ENCODE measurements around the gene KATNAL1. TPM values are rescaled to one million over a fixed set of nuclear protein-coding genes. Genes with fewer than 3 reads are reported as not detected.

KATNAL1 gene
- total RNA-seq, 1 experiment from 2014 or later = 11.2 TPM

DNA sequence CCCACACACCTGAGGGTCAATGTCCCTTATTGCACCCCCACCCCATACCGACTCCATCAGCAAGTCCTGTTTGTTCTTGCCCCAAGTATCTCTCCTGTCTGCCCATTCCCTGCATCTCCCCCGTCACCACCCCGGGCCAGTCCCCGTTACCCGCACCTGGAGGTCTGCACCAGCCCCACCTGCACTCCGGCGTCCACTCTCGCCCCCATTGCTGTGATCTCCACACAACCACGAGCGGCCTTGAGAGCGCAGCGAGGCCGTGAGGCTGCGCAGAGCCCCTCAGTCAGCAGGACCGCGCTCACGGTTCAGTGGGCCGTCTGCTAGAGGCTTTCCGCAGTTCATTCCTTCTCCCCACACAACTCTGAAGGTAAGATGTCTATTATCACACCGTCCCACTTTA, 152.8 kb downstream of the KATNAL1 start:
- H2BK20ac ChIP-seq (ENCODE audit: low read depth, low read length, poor library complexity, severe bottlenecking) = no peak overlapping the region
- no peak overlapping the region for H3K4ac ChIP-seq (ENCODE audit: low read depth, low read length)
- peaks cover 5 to 6% of the 10 kb centered on the region in 2 experiments; a peak in 2 of 5 replicates for H3K9me3 Mint-ChIP-seq
- no CpG with 5 or more reads among the region's 20 CpGs for WGBS (ENCODE audit: extremely low coverage, insufficient read length, low lambda C conversion rate)
- H4K5ac ChIP-seq (ENCODE audit: insufficient read length, low read depth, low read length) = no peak overlapping the region
- H3K4me1 ChIP-seq (ENCODE audit: insufficient read depth, low read length) = peaks cover 4% of the 10 kb centered on the region; the same call in 1 of the 2 replicates
- H2BK120ac ChIP-seq (ENCODE audit: low read depth, low read length, poor library complexity, severe bottlenecking) = no peak overlapping the region
- H3K9ac ChIP-seq (ENCODE audit: extremely low read depth, insufficient read length, low read length) = no peak overlapping the region
- H2BK5ac ChIP-seq (ENCODE audit: insufficient read length, low read length) = no peak overlapping the region
- no peak overlapping the region for H2BK12ac ChIP-seq (ENCODE audit: insufficient read length, low read depth, low read length)
- no peaks in the 10 kb centered on the region for H3K23me2 ChIP-seq (ENCODE audit: insufficient read length, low read depth, low read length, poor library complexity, severe bottlenecking)
- no peaks in the 10 kb centered on the region for H3K79me2 ChIP-seq (ENCODE audit: insufficient read depth, low read length)
- H4K20me1 ChIP-seq (ENCODE audit: control insufficient read depth, insufficient read depth, insufficient read length) = no peaks in the 10 kb centered on the region
- H3K27ac ChIP-seq (ENCODE audit: insufficient read length, low read depth, low read length) = no peak overlapping the region
- no peak overlapping the region for H2AK5ac ChIP-seq (ENCODE audit: insufficient read length, low read length)
- H3T11ph ChIP-seq (ENCODE audit: low read length) = no peak overlapping the region
- H3K27me3 ChIP-seq (ENCODE audit: insufficient read depth, low read length) = no peaks in the 10 kb centered on the region
- H3K56ac ChIP-seq (ENCODE audit: insufficient read length, low read depth, low read length) = no peak overlapping the region
- no peaks in the 10 kb centered on the region for H3K9me3 ChIP-seq (ENCODE audit: control insufficient read depth, low read depth, low read length)
- H3K4me2 ChIP-seq (ENCODE audit: insufficient read depth, insufficient read length, low read length) = no peak overlapping the region
- peaks cover 0 to 6% (median 0%) of the 10 kb centered on the region in 3 experiments; a peak in 4 of 7 replicates for H3K36me3 Mint-ChIP-seq (ENCODE audit: insufficient read depth in 1 of 3, low read depth in 3 of 3)
- H3K18ac ChIP-seq (ENCODE audit: insufficient read length, low read depth, low read length) = no peak overlapping the region
- no peak for DNase-seq
- peak overlapping the region in 1 of 3 experiments; percentile 32; a peak in 2 of 7 replicates for H3K27ac Mint-ChIP-seq
- no peak overlapping the region for H3K23ac ChIP-seq (ENCODE audit: insufficient read length, low read depth, low read length)
- peaks cover 16 to 22% of the 10 kb centered on the region in 2 experiments for H3K4me1 Mint-ChIP-seq
- H4K8ac ChIP-seq (replicated peaks; ENCODE audit: insufficient read length, low read depth, low read length) = no peak overlapping the region
- no peak overlapping the region for H2AFZ ChIP-seq (ENCODE audit: low read length)
- H4K91ac ChIP-seq (ENCODE audit: insufficient read length, low read depth, low read length) = no peak overlapping the region
- no peak overlapping the region for H3K14ac ChIP-seq (ENCODE audit: insufficient read depth, low read length)
- no peak overlapping the region for H2BK15ac ChIP-seq (ENCODE audit: low read depth, low read length)
- H3K27me3 Mint-ChIP-seq (ENCODE audit: low read depth) = no peaks in the 10 kb centered on the region; the same call in 1 of the 2 replicates
- no peaks in the 10 kb centered on the region for H3K79me1 ChIP-seq (ENCODE audit: insufficient read depth, low read depth, low read length, poor library complexity, severe bottlenecking)
- no peak overlapping the region for H3K4me3 Mint-ChIP-seq
- TF ChIP-seq, protein P1, sequence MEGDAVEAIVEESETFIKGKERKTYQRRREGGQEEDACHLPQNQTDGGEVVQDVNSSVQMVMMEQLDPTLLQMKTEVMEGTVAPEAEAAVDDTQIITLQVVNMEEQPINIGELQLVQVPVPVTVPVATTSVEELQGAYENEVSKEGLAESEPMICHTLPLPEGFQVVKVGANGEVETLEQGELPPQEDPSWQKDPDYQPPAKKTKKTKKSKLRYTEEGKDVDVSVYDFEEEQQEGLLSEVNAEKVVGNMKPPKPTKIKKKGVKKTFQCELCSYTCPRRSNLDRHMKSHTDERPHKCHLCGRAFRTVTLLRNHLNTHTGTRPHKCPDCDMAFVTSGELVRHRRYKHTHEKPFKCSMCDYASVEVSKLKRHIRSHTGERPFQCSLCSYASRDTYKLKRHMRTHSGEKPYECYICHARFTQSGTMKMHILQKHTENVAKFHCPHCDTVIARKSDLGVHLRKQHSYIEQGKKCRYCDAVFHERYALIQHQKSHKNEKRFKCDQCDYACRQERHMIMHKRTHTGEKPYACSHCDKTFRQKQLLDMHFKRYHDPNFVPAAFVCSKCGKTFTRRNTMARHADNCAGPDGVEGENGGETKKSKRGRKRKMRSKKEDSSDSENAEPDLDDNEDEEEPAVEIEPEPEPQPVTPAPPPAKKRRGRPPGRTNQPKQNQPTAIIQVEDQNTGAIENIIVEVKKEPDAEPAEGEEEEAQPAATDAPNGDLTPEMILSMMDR (conservative IDR thresholded peaks at IDR 0.05) = no peak
